T-helper 17 cell (primary cell): ENCODE measurements around the gene C4BPA. TPM values are rescaled to one million over a fixed set of nuclear protein-coding genes. Genes with fewer than 3 reads are reported as not detected.
A peak's percentile ranks its signal among the peaks of the same experiment; 100 is the strongest.

Experiments used
- ATAC-seq: fragments of 150-1000 bp; cut with Tn5 transposase; 2 replicates; pipeline ENCODE4 v1.10.0; 2021; ENCODE audit warnings: mild to moderate bottlenecking, moderate library complexity
- DNase-seq, 3 donors: peaks; one replicate each; pipeline versions ENCODE4 v3.0.0 to v3.0.0-alpha.2; 2020 to 2021
- H3K9me3 ChIP-seq: one replicate; pipeline ENCODE4 v1.7.0; 2013; ENCODE audit warnings: low read length, mild to moderate bottlenecking; ENCODE audit not compliant: control insufficient read depth, poor library complexity, severe bottlenecking
- H3K27ac Mint-ChIP-seq: one replicate; pipeline ENCODE4 v1.8.0; 2022; ENCODE audit warnings: mild to moderate bottlenecking, moderate library complexity, mixed read lengths
- H3K27me3 Mint-ChIP-seq: one replicate; pipeline ENCODE4 v1.8.0; 2022; ENCODE audit warnings: mixed read lengths
- H3K36me3 Mint-ChIP-seq: one replicate; pipeline ENCODE4 v1.8.0; 2022; ENCODE audit warnings: low read depth, mixed read lengths
- H3K4me1 Mint-ChIP-seq: one replicate; pipeline ENCODE4 v1.8.0; 2022; ENCODE audit warnings: mild to moderate bottlenecking, mixed read lengths
- H3K4me3 Mint-ChIP-seq: one replicate; pipeline ENCODE4 v1.8.0; 2022; ENCODE audit warnings: mild to moderate bottlenecking, moderate library complexity, mixed read lengths
- total RNA-seq, 4 donors: library from RNA in 2 of 4; stranded (reverse) in 2 of 4; gene quantifications; one replicate each; pipeline ENCODE4 v1.2.3 and lab custom pipeline; 2022 to 2026

Gene C4BPA
- total RNA-seq, 2 donors from 2014 or later, result 0.12 TPM; not detected in 1

GRCh38 chr1:207069061-207069460 is 35.0 kb upstream of the C4BPA start:
- DNase-seq, result no peak
- Mint-ChIP-seq H3K4me3 (no peak overlapping the region), H3K4me1 (peaks cover 14% of the 10 kb centered on the region), H3K27ac (peak overlapping the region; percentile 89), H3K27me3 (no peaks in the 10 kb centered on the region), H3K36me3 (no peaks in the 10 kb centered on the region)
- no peaks in the 10 kb centered on the region for H3K9me3 ChIP-seq
- ATAC-seq, result no peak

GRCh38 chr1:207069858-207070506 is 34.1 kb upstream of the C4BPA start:
- DNase-seq, result no peak
- H3K4me1 Mint-ChIP-seq, result peaks cover 14% of the 10 kb centered on the region
- no peak overlapping the region for H3K4me3 Mint-ChIP-seq
- no peak overlapping the region for H3K27ac Mint-ChIP-seq
- no peaks in the 10 kb centered on the region for H3K9me3 ChIP-seq
- no peaks in the 10 kb centered on the region for H3K36me3 Mint-ChIP-seq
- no peak for ATAC-seq
- peaks cover 5% of the 10 kb centered on the region for H3K27me3 Mint-ChIP-seq

GRCh38 chr1:207070811-207071210 is 33.2 kb upstream of the C4BPA start:
- no peaks in the 10 kb centered on the region for H3K9me3 ChIP-seq
- Mint-ChIP-seq H3K27ac (no peak overlapping the region), H3K27me3 (peaks cover 9% of the 10 kb centered on the region), H3K4me1 (peaks cover 14% of the 10 kb centered on the region), H3K4me3 (peak overlapping the region; percentile 28), H3K36me3 (no peaks in the 10 kb centered on the region)
- ATAC-seq (peak; percentile 53), DNase-seq (no peak)

GRCh38 chr1:207071426-207071825 is 32.6 kb upstream of the C4BPA start:
- no peak for DNase-seq
- H3K4me3 Mint-ChIP-seq, result no peak overlapping the region

GRCh38 chr1:207072233-207072632 is 31.8 kb upstream of the C4BPA start:
- DNase-seq (no peak), ATAC-seq (no peak)
- no peaks in the 10 kb centered on the region for H3K9me3 ChIP-seq
- Mint-ChIP-seq H3K27ac (no peak overlapping the region), H3K4me1 (peaks cover 14% of the 10 kb centered on the region), H3K27me3 (peaks cover 12% of the 10 kb centered on the region), H3K4me3 (no peak overlapping the region), H3K36me3 (no peaks in the 10 kb centered on the region)

More at GRCh38 chr1:207071426-207071825, 32.6 kb upstream of the C4BPA start:
- no peak overlapping the region for H3K27ac Mint-ChIP-seq
- H3K9me3 ChIP-seq, result no peaks in the 10 kb centered on the region
- peaks cover 14% of the 10 kb centered on the region for H3K4me1 Mint-ChIP-seq
- no peaks in the 10 kb centered on the region for H3K36me3 Mint-ChIP-seq
- ATAC-seq, result no peak
- H3K27me3 Mint-ChIP-seq, result peaks cover 12% of the 10 kb centered on the region

- H3K4me1 Mint-ChIP-seq, result peaks cover 12% of the 10 kb centered on the region
- H3K27ac Mint-ChIP-seq, result no peak overlapping the region
- no peaks in the 10 kb centered on the region for H3K9me3 ChIP-seq
- H3K27me3 Mint-ChIP-seq, result peaks cover 16% of the 10 kb centered on the region
- no peak overlapping the region for H3K4me3 Mint-ChIP-seq
- H3K36me3 Mint-ChIP-seq, result no peaks in the 10 kb centered on the region
- DNase-seq, result no peak
- ATAC-seq, result no peak
Observed at GRCh38 chr1:207073906-207074820, 29.9 kb upstream of the C4BPA start.

GRCh38 chr1:207076181-207076955 is 27.7 kb upstream of the C4BPA start:
- Mint-ChIP-seq H3K4me1 (peaks cover 4% of the 10 kb centered on the region), H3K27ac (no peak overlapping the region), H3K27me3 (peaks cover 16% of the 10 kb centered on the region), H3K4me3 (no peak overlapping the region), H3K36me3 (no peaks in the 10 kb centered on the region)
- H3K9me3 ChIP-seq, result no peaks in the 10 kb centered on the region
- ATAC-seq (no peak), DNase-seq (no peak)

- Mint-ChIP-seq H3K27me3 (peaks cover 16% of the 10 kb centered on the region), H3K4me3 (no peak overlapping the region), H3K4me1 (no peaks in the 10 kb centered on the region), H3K36me3 (no peaks in the 10 kb centered on the region), H3K27ac (no peak overlapping the region)
- DNase-seq (no peak), ATAC-seq (no peak)
- H3K9me3 ChIP-seq, result no peaks in the 10 kb centered on the region
Observed at GRCh38 chr1:207077012-207077411, 27.0 kb upstream of the C4BPA start.

- no peaks in the 10 kb centered on the region for H3K4me1 Mint-ChIP-seq
- peaks cover 23% of the 10 kb centered on the region for H3K27me3 Mint-ChIP-seq
- no peaks in the 10 kb centered on the region for H3K9me3 ChIP-seq
- ATAC-seq, result peak; percentile 92
- no peak overlapping the region for H3K27ac Mint-ChIP-seq
- no peaks in the 10 kb centered on the region for H3K36me3 Mint-ChIP-seq
- no peak overlapping the region for H3K4me3 Mint-ChIP-seq
- peak in 2 of 3 donors; percentile 15 to 53 for DNase-seq
Observed at GRCh38 chr1:207077470-207078377, 26.3 kb upstream of the C4BPA start.

- H3K9me3 ChIP-seq, result no peaks in the 10 kb centered on the region
- Mint-ChIP-seq H3K27me3 (peaks cover 33% of the 10 kb centered on the region), H3K4me3 (no peak overlapping the region), H3K27ac (no peak overlapping the region), H3K4me1 (peaks cover 2% of the 10 kb centered on the region), H3K36me3 (peaks cover 2% of the 10 kb centered on the region)
- ATAC-seq (no peak), DNase-seq (no peak)
Observed at GRCh38 chr1:207078578-207079132, 25.4 kb upstream of the C4BPA start.

- peaks cover 5% of the 10 kb centered on the region for H3K4me1 Mint-ChIP-seq
- peaks cover 41% of the 10 kb centered on the region for H3K27me3 Mint-ChIP-seq
- no peak overlapping the region for H3K4me3 Mint-ChIP-seq
- no peak overlapping the region for H3K27ac Mint-ChIP-seq
- H3K36me3 Mint-ChIP-seq, result peaks cover 2% of the 10 kb centered on the region
- no peaks in the 10 kb centered on the region for H3K9me3 ChIP-seq
- no peak for DNase-seq
- no peak for ATAC-seq
Observed at GRCh38 chr1:207079706-207080241, 24.3 kb upstream of the C4BPA start.

GRCh38 chr1:207081088-207081487 is 22.9 kb upstream of the C4BPA start:
- DNase-seq (no peak), ATAC-seq (no peak)
- peaks cover 40% of the 10 kb centered on the region for H3K27me3 Mint-ChIP-seq
- H3K36me3 Mint-ChIP-seq, result peaks cover 4% of the 10 kb centered on the region
- no peak overlapping the region for H3K4me3 Mint-ChIP-seq
- no peak overlapping the region for H3K27ac Mint-ChIP-seq
- no peaks in the 10 kb centered on the region for H3K9me3 ChIP-seq
- peaks cover 10% of the 10 kb centered on the region for H3K4me1 Mint-ChIP-seq
